Suprapubic skin (tissue), 4 donors: ENCODE measurements around the gene TTC27. TPM values are rescaled to one million over a fixed set of nuclear protein-coding genes. Genes with fewer than 3 reads are reported as not detected.
"Not testable (repeated sequence)": the region's sequence is repeated elsewhere in the genome, so short reads cannot be mapped to it uniquely, and the experiment has no call there.

Source experiments
- DNase-seq, 2 donors: peaks; one replicate each; pipeline ENCODE4 v3.0.0-alpha.2; 2019; ENCODE audit warnings: low spot score in 2 of 2
- H3K27ac ChIP-seq: fragments of 200-600 bp; sonication (generic); one replicate; pipeline ENCODE4 v1.5.1; 2019
- H3K27me3 ChIP-seq: fragments of 200-600 bp; sonication (generic); one replicate; pipeline ENCODE4 v1.5.1; 2019
- H3K36me3 ChIP-seq: fragments of 200-600 bp; sonication (generic); one replicate; pipeline ENCODE4 v1.5.1; 2019
- H3K4me1 ChIP-seq: fragments of 200-600 bp; sonication (generic); one replicate; pipeline ENCODE4 v1.5.1; 2019
- H3K4me3 ChIP-seq: fragments of 200-600 bp; sonication (generic); one replicate; pipeline ENCODE4 v1.5.1; 2019; ENCODE audit warnings: mild to moderate bottlenecking
- H3K9me3 ChIP-seq: fragments of 200-600 bp; sonication (generic); one replicate; pipeline ENCODE4 v1.5.1; 2019
- EP300 ChIP-seq: sonication (generic); formaldehyde crosslinking; IDR thresholded peaks from one replicate; pipeline ENCODE4 v1.6.1; 2017; ENCODE audit warnings: antibody characterized with exemption
- POLR2A ChIP-seq, 2 donors: fragments of 450-650 bp; IDR thresholded peaks; one replicate each; pipeline ENCODE4 v1.6.1; 2017; ENCODE audit warnings: antibody characterized with exemption in 2 of 2, mild to moderate bottlenecking in 2 of 2, moderate library complexity in 2 of 2
- POLR2AphosphoS5 ChIP-seq, 3 donors: sonication (generic); formaldehyde crosslinking; IDR thresholded peaks; one replicate each; pipeline ENCODE4 v1.6.1; 2017; ENCODE audit warnings: antibody characterized with exemption in 3 of 3
- WGBS: methylation state at CpG from one replicate; pipeline ENCODE4 v1.1.5; 2018; 5-methylcytosine and 5-hydroxymethylcytosine counted together
- total RNA-seq, 4 donors: library from RNA; depleted of rRNA; stranded (reverse); fragments of >200 nt; gene quantifications; one replicate each; pipeline ENCODE4 v1.1.0, GENCODE V29; 2016
- TF ChIP-seq, protein P1 (sequence below), 2 donors: fragments of 200-600 bp in 1 of 2; fragments of 450-650 bp in 1 of 2; sonication (generic) in 1 of 2; IDR thresholded peaks; one replicate each; pipeline ENCODE4 v1.5.1; 2016 to 2019; ENCODE audit warnings: antibody characterized with exemption in 2 of 2, mild to moderate bottlenecking in 1 of 2, moderate library complexity in 1 of 2

Gene TTC27
- total RNA-seq, 4 donors from 2014 or later = 14.0 to 32.7 (median 19.1) TPM

GRCh38 chr2:32745675-32746074 lies 117.8 kb downstream of the TTC27 start:
- TF ChIP-seq EP300 (no peak), POLR2A (IDR thresholded peaks at IDR 0.05) (no peak), POLR2AphosphoS5 (IDR thresholded peaks at IDR 0.05) (no peak)
- TF ChIP-seq, protein P1, sequence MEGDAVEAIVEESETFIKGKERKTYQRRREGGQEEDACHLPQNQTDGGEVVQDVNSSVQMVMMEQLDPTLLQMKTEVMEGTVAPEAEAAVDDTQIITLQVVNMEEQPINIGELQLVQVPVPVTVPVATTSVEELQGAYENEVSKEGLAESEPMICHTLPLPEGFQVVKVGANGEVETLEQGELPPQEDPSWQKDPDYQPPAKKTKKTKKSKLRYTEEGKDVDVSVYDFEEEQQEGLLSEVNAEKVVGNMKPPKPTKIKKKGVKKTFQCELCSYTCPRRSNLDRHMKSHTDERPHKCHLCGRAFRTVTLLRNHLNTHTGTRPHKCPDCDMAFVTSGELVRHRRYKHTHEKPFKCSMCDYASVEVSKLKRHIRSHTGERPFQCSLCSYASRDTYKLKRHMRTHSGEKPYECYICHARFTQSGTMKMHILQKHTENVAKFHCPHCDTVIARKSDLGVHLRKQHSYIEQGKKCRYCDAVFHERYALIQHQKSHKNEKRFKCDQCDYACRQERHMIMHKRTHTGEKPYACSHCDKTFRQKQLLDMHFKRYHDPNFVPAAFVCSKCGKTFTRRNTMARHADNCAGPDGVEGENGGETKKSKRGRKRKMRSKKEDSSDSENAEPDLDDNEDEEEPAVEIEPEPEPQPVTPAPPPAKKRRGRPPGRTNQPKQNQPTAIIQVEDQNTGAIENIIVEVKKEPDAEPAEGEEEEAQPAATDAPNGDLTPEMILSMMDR (IDR thresholded peaks at IDR 0.05) = no peak
- Histone ChIP-seq H3K27ac (no peak overlapping the region), H3K9me3 (no peaks in the 10 kb centered on the region), H3K4me3 (no peak overlapping the region), H3K36me3 (no peaks in the 10 kb centered on the region), H3K4me1 (peaks cover 4% of the 10 kb centered on the region), H3K27me3 (no peaks in the 10 kb centered on the region)
- 40% methylated on average over 1 of the region's 1 CpG for WGBS
- DNase-seq = no peak

DNA sequence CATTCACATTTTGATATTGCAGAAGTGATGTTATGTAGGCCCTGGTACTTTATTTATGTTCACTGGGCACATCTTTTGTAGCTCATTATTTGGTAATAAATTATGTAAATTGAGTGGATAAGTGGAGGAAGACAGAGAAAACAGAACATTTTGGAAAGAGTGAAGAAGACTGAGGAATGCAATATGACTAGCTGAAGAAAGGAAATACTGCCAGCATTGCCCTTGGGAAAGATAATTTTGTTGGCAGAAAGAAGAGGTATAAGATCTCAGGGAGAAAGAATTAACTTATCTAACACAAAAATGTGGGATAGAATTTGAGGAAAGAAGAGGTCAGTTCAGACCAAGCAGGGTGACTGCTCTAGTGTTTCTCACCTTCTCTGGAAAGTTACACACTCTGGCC lies 118.8 kb downstream of the TTC27 start:
- Histone ChIP-seq H3K36me3 (no peaks in the 10 kb centered on the region), H3K4me3 (no peak overlapping the region), H3K27ac (no peak overlapping the region), H3K4me1 (peaks cover 4% of the 10 kb centered on the region), H3K9me3 (no peaks in the 10 kb centered on the region), H3K27me3 (no peaks in the 10 kb centered on the region)
- TF ChIP-seq POLR2A (IDR thresholded peaks at IDR 0.05) (no peak), POLR2AphosphoS5 (IDR thresholded peaks at IDR 0.05) (no peak), EP300 (no peak)
- TF ChIP-seq, protein P1 (IDR thresholded peaks at IDR 0.05) = no peak
- no peak for DNase-seq

GRCh38 chr2:32748158-32748557 lies 120.3 kb downstream of the TTC27 start:
- Histone ChIP-seq H3K9me3 (no peaks in the 10 kb centered on the region), H3K4me1 (no peaks in the 10 kb centered on the region), H3K4me3 (no peak overlapping the region), H3K27me3 (no peaks in the 10 kb centered on the region), H3K27ac (no peak overlapping the region), H3K36me3 (no peaks in the 10 kb centered on the region)
- 87% methylated on average over 1 of the region's 1 CpG for WGBS
- no peak for TF ChIP-seq POLR2A (IDR thresholded peaks at IDR 0.05)
- TF ChIP-seq EP300 = no peak
- DNase-seq = no peak

GRCh38 chr2:32750880-32751279 lies 123.0 kb downstream of the TTC27 start:
- H3K27ac ChIP-seq = no peak overlapping the region
- no peaks in the 10 kb centered on the region for H3K27me3 ChIP-seq
- H3K9me3 ChIP-seq = no peaks in the 10 kb centered on the region
- H3K36me3 ChIP-seq = no peaks in the 10 kb centered on the region
- TF ChIP-seq, protein P1 (IDR thresholded peaks at IDR 0.05) = no peak
- TF ChIP-seq POLR2AphosphoS5 (IDR thresholded peaks at IDR 0.05) (no peak), POLR2A (IDR thresholded peaks at IDR 0.05) (no peak), EP300 (no peak)
- no peak overlapping the region for H3K4me3 ChIP-seq
- no peak for DNase-seq
- no peaks in the 10 kb centered on the region for H3K4me1 ChIP-seq

- H3K36me3 ChIP-seq = no peaks in the 10 kb centered on the region
- WGBS = 26% methylated on average over 2 of the region's 2 CpGs
- H3K9me3 ChIP-seq = no peaks in the 10 kb centered on the region
- TF ChIP-seq POLR2A (IDR thresholded peaks at IDR 0.05) = no peak
- no peak for TF ChIP-seq POLR2AphosphoS5 (IDR thresholded peaks at IDR 0.05)
- TF ChIP-seq EP300 = no peak
- no peak overlapping the region for H3K4me3 ChIP-seq
- H3K27ac ChIP-seq = no peak overlapping the region
- H3K4me1 ChIP-seq = no peaks in the 10 kb centered on the region
- no peak for DNase-seq
- H3K27me3 ChIP-seq = no peaks in the 10 kb centered on the region
Observed at GRCh38 chr2:32752205-32752604, 124.4 kb downstream of the TTC27 start.

DNA sequence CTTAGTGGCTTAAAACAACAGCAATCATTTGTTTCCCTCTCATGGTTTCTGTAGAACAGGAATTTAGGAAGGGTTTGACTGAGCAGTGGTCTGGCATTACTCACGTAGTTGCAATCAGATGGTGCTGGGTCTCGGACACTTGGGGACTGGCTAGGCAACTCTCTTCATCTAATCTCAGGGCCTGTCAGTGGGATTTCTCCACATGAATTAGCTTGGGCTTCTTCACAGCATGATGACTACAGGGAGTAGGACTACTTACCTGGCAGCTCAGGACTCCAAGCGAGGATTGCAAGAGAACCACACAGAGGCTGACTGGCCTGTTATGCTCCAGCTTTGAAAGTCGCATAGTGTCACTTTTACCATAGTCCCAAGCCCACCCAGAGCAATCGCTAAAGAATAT lies 125.1 kb downstream of the TTC27 start:
- TF ChIP-seq POLR2AphosphoS5 (IDR thresholded peaks at IDR 0.05) = no peak
- no peak for TF ChIP-seq EP300
- TF ChIP-seq, protein P1 (IDR thresholded peaks at IDR 0.05) = no peak
- TF ChIP-seq POLR2A (IDR thresholded peaks at IDR 0.05) = no peak
- Histone ChIP-seq H3K4me3 (no peak overlapping the region), H3K9me3 (no peaks in the 10 kb centered on the region), H3K27ac (no peak overlapping the region), H3K4me1 (no peaks in the 10 kb centered on the region), H3K36me3 (no peaks in the 10 kb centered on the region), H3K27me3 (no peaks in the 10 kb centered on the region)
- no peak for DNase-seq
- WGBS = 98% methylated on average over 5 of the region's 5 CpGs

- H3K4me1 ChIP-seq, H3K27me3 ChIP-seq, H3K4me3 ChIP-seq, H3K36me3 ChIP-seq, H3K27ac ChIP-seq, H3K9me3 ChIP-seq, DNase-seq: not testable (repeated sequence)
- WGBS = 84% methylated on average over 8 of the region's 31 CpGs
Observed at GRCh38 chr2:32754676-32755075, 126.8 kb downstream of the TTC27 start.
